ENCODE results near the gene ACVR1C. TPM values are rescaled to one million over a fixed set of nuclear protein-coding genes. Genes with fewer than 3 reads are reported as not detected.

The ACVR1C gene
- total and polyA plus RNA-seq, 4 experiments from 2014 or later, result 1.6 to 6.9 (median 4.3) TPM

- Mint-ChIP-seq H3K4me1 (peaks cover 14 to 33% (median 23%) of the 10 kb centered on the region in 4 donors), H3K27me3 (no peaks in the 10 kb centered on the region), H3K9me3 (peaks cover 0 to 2% (median 0%) of the 10 kb centered on the region in 8 donors), H3K36me3 (no peaks in the 10 kb centered on the region), H3K27ac (peak overlapping the region in 2 of 7 donors; percentile 8 to 32), H3K4me3 (no peak overlapping the region)
- DNase-seq, result no peak
- Histone ChIP-seq H3K27ac (ENCODE audit: low read depth, low read length) (no peak overlapping the region), H3K9me3 (ENCODE audit: control insufficient read depth in 1 of 2, low read length in 2 of 2) (no peaks in the 10 kb centered on the region), H3K4me3 (ENCODE audit: low read length in 2 of 2) (no peak overlapping the region), H3K4me1 (ENCODE audit: insufficient read depth, low read length) (peaks cover 8% of the 10 kb centered on the region), H3K27me3 (ENCODE audit: insufficient read depth, low read length) (no peaks in the 10 kb centered on the region), H3K36me3 (ENCODE audit: insufficient read depth, low read length) (no peaks in the 10 kb centered on the region)
- intact Hi-C loops (cut with micrococcal nuclease), result no loop called here
- POLR2A ChIA-PET (ENCODE audit: partially characterized antibody), result no interaction called here
- CTCF ChIA-PET (ENCODE audit: partially characterized antibody), result interaction anchor here (0.7 to 3.8 kb wide), 4 partner anchors 14 to 150 kb away, joined by 3 to 21 read pairs (median 6); no protein-coding TSS in a partner anchor
Measured at GRCh38 chr2:157476953-157477709, 151.5 kb downstream of the ACVR1C start.

Other genes starting within 250 kb of the ACVR1C start
- 100 to 1,000 TPM; 231 to 248 TPM for gene CYTIP, start 184.8 kb downstream of the ACVR1C start, total RNA-seq
- 100 to 1,000 TPM; 163 to 176 TPM for gene CYTIP, start 184.8 kb downstream of the ACVR1C start, polyA plus RNA-seq
- 10 to 100 TPM; 26.9 to 31.9 TPM for gene ACVR1, start 247.5 kb upstream of the ACVR1C start, total RNA-seq
- gene ACVR1, start 247.5 kb upstream of the ACVR1C start, polyA plus RNA-seq, result 10 to 100 TPM; 16.1 to 23.3 TPM